ENCODE results near the gene COBLL1.

DNA sequence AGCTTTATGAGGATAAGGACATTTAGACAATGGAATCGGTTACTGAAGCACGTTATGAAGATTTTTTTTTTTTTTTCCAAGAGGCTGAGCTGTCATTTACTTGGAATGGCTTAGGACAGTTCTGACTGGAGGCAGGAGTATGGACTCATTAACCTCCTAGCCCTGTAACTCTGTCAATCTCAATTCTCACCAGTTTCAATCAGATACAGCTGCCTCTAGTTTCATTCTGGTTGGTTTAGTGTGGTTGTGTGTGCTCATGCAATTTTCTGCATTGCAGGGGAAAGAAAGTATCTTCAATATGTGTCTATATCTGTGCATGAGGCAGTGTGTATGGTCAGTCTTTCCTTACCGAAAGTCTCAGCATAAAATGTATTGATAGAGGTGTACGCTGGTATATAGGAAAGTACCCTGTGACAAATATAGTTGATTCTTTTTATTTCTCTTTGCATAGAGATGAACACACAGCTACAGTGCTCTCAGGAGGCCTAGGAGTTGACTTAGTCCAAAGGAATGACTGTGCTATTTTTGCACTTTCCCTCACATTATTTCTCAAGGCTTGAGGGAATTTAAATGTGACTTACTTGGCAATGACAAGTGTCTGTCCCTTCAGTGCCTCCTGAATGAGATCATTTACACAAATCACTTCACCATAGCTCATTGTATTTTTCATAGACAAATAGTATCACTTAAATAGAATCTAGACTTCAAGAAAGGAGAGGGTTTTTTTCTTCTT, 169.8 kb downstream of the COBLL1 start:
- TF ChIP-seq, protein P1, sequence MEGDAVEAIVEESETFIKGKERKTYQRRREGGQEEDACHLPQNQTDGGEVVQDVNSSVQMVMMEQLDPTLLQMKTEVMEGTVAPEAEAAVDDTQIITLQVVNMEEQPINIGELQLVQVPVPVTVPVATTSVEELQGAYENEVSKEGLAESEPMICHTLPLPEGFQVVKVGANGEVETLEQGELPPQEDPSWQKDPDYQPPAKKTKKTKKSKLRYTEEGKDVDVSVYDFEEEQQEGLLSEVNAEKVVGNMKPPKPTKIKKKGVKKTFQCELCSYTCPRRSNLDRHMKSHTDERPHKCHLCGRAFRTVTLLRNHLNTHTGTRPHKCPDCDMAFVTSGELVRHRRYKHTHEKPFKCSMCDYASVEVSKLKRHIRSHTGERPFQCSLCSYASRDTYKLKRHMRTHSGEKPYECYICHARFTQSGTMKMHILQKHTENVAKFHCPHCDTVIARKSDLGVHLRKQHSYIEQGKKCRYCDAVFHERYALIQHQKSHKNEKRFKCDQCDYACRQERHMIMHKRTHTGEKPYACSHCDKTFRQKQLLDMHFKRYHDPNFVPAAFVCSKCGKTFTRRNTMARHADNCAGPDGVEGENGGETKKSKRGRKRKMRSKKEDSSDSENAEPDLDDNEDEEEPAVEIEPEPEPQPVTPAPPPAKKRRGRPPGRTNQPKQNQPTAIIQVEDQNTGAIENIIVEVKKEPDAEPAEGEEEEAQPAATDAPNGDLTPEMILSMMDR (conservative IDR thresholded peaks at IDR 0.05; ENCODE audit: low read depth, low read length), result no peak
- TF ChIP-seq EZH2 (IDR thresholded peaks at IDR 0.05; ENCODE audit: low read length, unreplicated experiment), result no peak

All from PC-3 (cell line).